NCI-H226 (cell line): Measurements from ENCODE around the gene ALDH7A1.

ENCODE experiments used
- DNase-seq: peaks from one replicate; pipeline ENCODE4 v3.0.0-alpha.2; 2015

The ALDH7A1 gene

GRCh38 chr5:126503602-126504104 is 91.4 kb downstream of the ALDH7A1 start:
- no peak for DNase-seq

GRCh38 chr5:126501448-126501847 is 93.6 kb downstream of the ALDH7A1 start:
- no peak for DNase-seq

- no peak for DNase-seq
Measured at GRCh38 chr5:126499853-126500342, 95.1 kb downstream of the ALDH7A1 start.

GRCh38 chr5:126499278-126499677 is 95.7 kb downstream of the ALDH7A1 start:
- DNase-seq: no peak

- no peak for DNase-seq
Measured at GRCh38 chr5:126497506-126497905, 97.5 kb downstream of the ALDH7A1 start.

GRCh38 chr5:126494393-126494792 is 100.6 kb downstream of the ALDH7A1 start:
- no peak for DNase-seq

- DNase-seq: no peak
Measured at GRCh38 chr5:126492939-126493338, 102.1 kb downstream of the ALDH7A1 start.

- DNase-seq: no peak
Measured at GRCh38 chr5:126490167-126490940, 104.7 kb downstream of the ALDH7A1 start.

- DNase-seq: no peak
Measured at GRCh38 chr5:126488443-126489065, 106.5 kb downstream of the ALDH7A1 start.

- DNase-seq: no peak
Measured at GRCh38 chr5:126487596-126487995, 107.4 kb downstream of the ALDH7A1 start.

GRCh38 chr5:126486332-126486731 is 108.7 kb downstream of the ALDH7A1 start:
- no peak for DNase-seq

- no peak for DNase-seq
Measured at GRCh38 chr5:126484253-126484652, 110.8 kb downstream of the ALDH7A1 start.

- no peak for DNase-seq
Measured at GRCh38 chr5:126483156-126483555, 111.9 kb downstream of the ALDH7A1 start.

GRCh38 chr5:126482591-126482990 is 112.4 kb downstream of the ALDH7A1 start:
- no peak for DNase-seq

- peak; percentile 33 for DNase-seq
Measured at GRCh38 chr5:126481243-126481642, 113.8 kb downstream of the ALDH7A1 start.
